Measurements from ENCODE around the gene SLC52A3. TPM values are rescaled to one million over a fixed set of nuclear protein-coding genes. Genes with fewer than 3 reads are reported as not detected.

The SLC52A3 gene
- total RNA-seq, 1 experiment from 2014 or later = 7.7 TPM

GRCh38 chr20:771741-772464 lies 3.6 kb upstream of the SLC52A3 start:
- no peak overlapping the region for H3K4me3 Mint-ChIP-seq
- peaks cover 7% of the 10 kb centered on the region; the same call in 1 of the 2 replicates for H3K9me3 Mint-ChIP-seq
- TF ChIP-seq AR (CRISPR knock-in tag; IDR thresholded peaks at IDR 0.05) (no peak), AFF4 (CRISPR knock-in tag; IDR thresholded peaks at IDR 0.05; ENCODE audit: borderline replicate concordance) (no peak), ZNF532 (CRISPR knock-in tag; IDR thresholded peaks at IDR 0.05; ENCODE audit: borderline replicate concordance) (no peak), RORB (CRISPR knock-in tag; IDR thresholded peaks at IDR 0.05) (no peak), ZNF281 (CRISPR knock-in tag; IDR thresholded peaks at IDR 0.05) (no peak), E2F5 (CRISPR knock-in tag; IDR thresholded peaks at IDR 0.05) (no peak), TP53 (CRISPR knock-in tag; IDR thresholded peaks at IDR 0.05) (no peak), ZMAT4 (CRISPR knock-in tag; IDR thresholded peaks at IDR 0.05) (no peak), PRRX2 (CRISPR knock-in tag; IDR thresholded peaks at IDR 0.05) (no peak), FOXK1 (CRISPR knock-in tag; IDR thresholded peaks at IDR 0.05) (no peak), CREM (CRISPR knock-in tag; IDR thresholded peaks at IDR 0.05) (no peak), ETV6 (CRISPR knock-in tag; IDR thresholded peaks at IDR 0.05) (no peak), SMAD3 (CRISPR knock-in tag; IDR thresholded peaks at IDR 0.05; ENCODE audit: borderline replicate concordance) (no peak), ERG (CRISPR knock-in tag; IDR thresholded peaks at IDR 0.05) (no peak), CBFB (CRISPR knock-in tag; IDR thresholded peaks at IDR 0.05; ENCODE audit: low read depth) (no peak), IRF2 (CRISPR knock-in tag; IDR thresholded peaks at IDR 0.05; ENCODE audit: borderline replicate concordance, low read depth) (no peak), ZBTB43 (CRISPR knock-in tag; IDR thresholded peaks at IDR 0.05) (no peak), ATF3 (CRISPR knock-in tag; conservative IDR thresholded peaks at IDR 0.05) (no peak)
- peaks cover 37% of the 10 kb centered on the region for H3K4me1 Mint-ChIP-seq
- ChIA-PET CTCF (interaction anchor here (1.5 to 4.6 kb wide), 2 partner anchors 11 to 105 kb away, joined by 4 to 24 read pairs; no protein-coding TSS in a partner anchor), POLR2A (no interaction called here)
- no peak for DNase-seq (ENCODE audit: low spot score)
- ATAC-seq = no peak
- peaks cover 8% of the 10 kb centered on the region; the same call in 1 of the 2 replicates for H3K36me3 Mint-ChIP-seq
- H3K27ac Mint-ChIP-seq = no peak overlapping the region
- no peaks in the 10 kb centered on the region for H3K27me3 Mint-ChIP-seq (ENCODE audit: low read depth)

Measured in WTC11 (cell line).